HCT116 (cell line): ENCODE results near the gene SEC11A. TPM values are rescaled to one million over a fixed set of nuclear protein-coding genes. Genes with fewer than 3 reads are reported as not detected.

ENCODE experiments used
- ATAC-seq: fragments of 200-7000 bp; cut with Tn5 transposase; 2 replicates; pipeline ENCODE4 v1.9.1; 2020; ENCODE audit warnings: mild to moderate bottlenecking, moderate library complexity
- BruUV-seq: library from RNA; stranded (reverse); fragments of 400-500 nt; replicated peaks from 2 replicates; lab custom pipeline; 2021; lab: Mats Ljungman, UMichigan
- CTCF ChIA-PET: fragments of 300-600 bp; sonication (Branson Sonifier 250); formaldehyde crosslinking; loops from one replicate; lab custom pipeline; 2021; ENCODE audit warnings: antibody characterized with exemption; lab: Charles Lee
- POLR2A ChIA-PET: fragments of 300-600, 350-600 bp; sonication (Branson Sonifier 250); formaldehyde crosslinking; loops from one replicate; lab custom pipeline; 2021; ENCODE audit warnings: antibody characterized with exemption; lab: Charles Lee
- RAD21 ChIA-PET, 2 experiments: fragments of 300-600 bp; sonication (Branson Sonifier 250); formaldehyde crosslinking; loops; one replicate each; lab custom pipeline; 2023; ENCODE audit warnings: low total read pairs in 2 of 2; ENCODE audit not compliant: uncharacterized antibody in 2 of 2, unreplicated experiment in 2 of 2, low non-redundant PET in 1 of 2; lab: Charles Lee
- DNase-seq: peaks from one replicate; pipeline ENCODE4 v3.0.0-alpha.2; 2010; ENCODE audit warnings: low read depth, low spot score
- H2AFZ ChIP-seq: fragments of 200-600 bp; shearing (Covaris generic), sonication (generic); 2 replicates; pipeline ENCODE4 v1.6.1; 2017; ENCODE audit warnings: low read depth, mixed run types, mixed read lengths, antibody characterized with exemption, low read length; ENCODE audit not compliant: poor library complexity, severe bottlenecking
- H3K27ac ChIP-seq: 2 replicates; pipeline ENCODE4 v1.5.1; 2012; ENCODE audit warnings: low read depth, low read length
- H3K27me3 ChIP-seq: fragments of 200-600 bp; sonication (generic); 2 replicates; pipeline ENCODE4 v1.6.1; 2016; ENCODE audit warnings: mixed run types, low read length, mixed read lengths; ENCODE audit not compliant: insufficient read depth
- H3K36me3 ChIP-seq, 2 experiments: fragments of 200-500 bp in 1 of 2; fragments of 200-600 bp in 1 of 2; sonication (Bioruptor generic) in 1 of 2; sonication (generic) in 1 of 2; 2 replicates each; pipeline versions ENCODE4 v1.5.1 to v1.6.1; 2014 to 2016; ENCODE audit warnings: low read length in 2 of 2, inconsistent platforms in 1 of 2, mixed read lengths in 1 of 2, mixed run types in 1 of 2; ENCODE audit not compliant: insufficient read depth in 2 of 2, control insufficient read depth in 1 of 2
- H3K4me1 ChIP-seq, 2 experiments: fragments of 200-600 bp in 1 of 2; sonication (generic) in 1 of 2; 2 replicates each; pipeline versions ENCODE4 v1.5.1 to v1.6.1; 2012 to 2017; ENCODE audit warnings: low read length in 2 of 2, inconsistent platforms in 1 of 2, mild to moderate bottlenecking in 1 of 2, mixed read lengths in 1 of 2, mixed run types in 1 of 2, moderate library complexity in 1 of 2; ENCODE audit not compliant: insufficient read depth in 2 of 2, control insufficient read depth in 1 of 2
- H3K4me2 ChIP-seq: fragments of 200-600 bp; sonication (generic); 2 replicates; pipeline ENCODE4 v1.6.1; 2017; ENCODE audit warnings: mixed run types, low read length, mixed read lengths
- H3K4me3 ChIP-seq, 2 experiments: fragments of 200-600 bp in 1 of 2; sonication (generic) in 1 of 2; replicated peaks in 1 of 2; 2 replicates each; pipeline ENCODE4 v1.5.1; 2011 to 2016; ENCODE audit warnings: low read length in 2 of 2, control low read depth in 1 of 2, low read depth in 1 of 2, mild to moderate bottlenecking in 1 of 2, mixed read lengths in 1 of 2, mixed run types in 1 of 2
- H3K79me2 ChIP-seq: fragments of 200-600 bp; sonication (generic); 2 replicates; pipeline ENCODE4 v1.6.1; 2017; ENCODE audit warnings: mild to moderate bottlenecking, mixed run types, low read length, moderate library complexity, mixed read lengths; ENCODE audit not compliant: insufficient read depth
- H3K9ac ChIP-seq: fragments of 200-600 bp; sonication (generic); 2 replicates; pipeline ENCODE4 v1.6.1; 2016; ENCODE audit warnings: low read length, mixed read lengths
- H3K9me2 ChIP-seq: fragments of 200-600 bp; sonication (generic), shearing (Covaris generic); 2 replicates; pipeline ENCODE4 v1.6.1; 2017; ENCODE audit warnings: mixed run types, mild to moderate bottlenecking, moderate library complexity; ENCODE audit not compliant: insufficient read depth
- H3K9me3 ChIP-seq, 2 experiments: fragments of 200-500 bp in 1 of 2; fragments of 200-600 bp in 1 of 2; sonication (Bioruptor generic) in 1 of 2; sonication (generic) in 1 of 2; 2 replicates each; pipeline ENCODE4 v1.6.1; 2014 to 2017; ENCODE audit warnings: low read length in 2 of 2, mixed read lengths in 2 of 2, inconsistent platforms in 1 of 2, low read depth in 1 of 2, mild to moderate bottlenecking in 1 of 2, mixed run types in 1 of 2, moderate library complexity in 1 of 2; ENCODE audit not compliant: control insufficient read depth in 1 of 2, insufficient read depth in 1 of 2
- H4K20me1 ChIP-seq: fragments of 200-600 bp; sonication (generic), shearing (Covaris generic); 2 replicates; pipeline ENCODE4 v1.6.1; 2017; ENCODE audit warnings: mixed run types, mild to moderate bottlenecking, moderate library complexity; ENCODE audit not compliant: insufficient read depth
- EGR1 ChIP-seq: IDR thresholded peaks from 2 replicates; pipeline ENCODE4 v1.6.1; 2012; ENCODE audit warnings: low read depth
- EZH2 ChIP-seq: fragments of 200-600 bp; sonication (generic); IDR thresholded peaks from 2 replicates; pipeline ENCODE4 v1.6.1; 2017; ENCODE audit warnings: antibody characterized with exemption, mixed run types
- EZH2phosphoT487 ChIP-seq: fragments of 200-600 bp; IDR thresholded peaks from 2 replicates; pipeline ENCODE4 v1.6.1; 2018; ENCODE audit warnings: antibody characterized with exemption, borderline replicate concordance
- JUND ChIP-seq: IDR thresholded peaks from 2 replicates; pipeline ENCODE4 v1.6.1; 2012
- POLR2A ChIP-seq: IDR thresholded peaks from 2 replicates; pipeline ENCODE4 v1.7.0; 2011; ENCODE audit warnings: borderline replicate concordance; ENCODE audit not compliant: insufficient read depth, insufficient read length; ENCODE audit errors: extremely low read depth
- POLR2AphosphoS5 ChIP-seq: IDR thresholded peaks from 2 replicates; pipeline ENCODE4 v1.6.1; 2011; ENCODE audit warnings: mild to moderate bottlenecking, low read depth, low read length, moderate library complexity
- SP1 ChIP-seq: IDR thresholded peaks from 2 replicates; pipeline ENCODE4 v1.6.1; 2012; ENCODE audit warnings: low read depth
- TCF7L2 ChIP-seq: IDR thresholded peaks from 2 replicates; pipeline ENCODE4 v1.7.0; 2011; ENCODE audit warnings: borderline replicate concordance, inconsistent platforms; ENCODE audit not compliant: insufficient read depth, insufficient read length; ENCODE audit errors: extremely low read depth
- YY1 ChIP-seq: IDR thresholded peaks from 2 replicates; pipeline ENCODE4 v1.6.1; 2011; ENCODE audit warnings: low read length, low read depth, moderate library complexity, mild to moderate bottlenecking; ENCODE audit not compliant: insufficient replicate concordance; ENCODE audit errors: extremely low read depth
- intact Hi-C: fragments of 100-400 bp; cut with micrococcal nuclease; formaldehyde crosslinking; loops from 2 replicates; pipeline ENCODE4 v1.10.0; 2022
- total RNA-seq: library from RNA; stranded (reverse); gene quantifications from one replicate; pipeline ENCODE4 v1.2.1, GENCODE V29; 2021; ENCODE audit not compliant: unreplicated experiment
- TF ChIP-seq, protein P1 (sequence below): IDR thresholded peaks from 2 replicates; pipeline ENCODE4 v1.6.1; 2011; ENCODE audit warnings: mild to moderate bottlenecking, low read length, moderate library complexity; ENCODE audit not compliant: insufficient replicate concordance; ENCODE audit errors: extremely low read depth
- TF ChIP-seq, protein P2 (sequence below), 3 experiments: fragments of 200-600 bp in 1 of 3; sonication (generic) in 1 of 3; IDR thresholded peaks in 2 of 3; conservative IDR thresholded peaks in 1 of 3; 2 replicates each; pipeline ENCODE4 v1.5.1; 2012 to 2017; ENCODE audit warnings: low read depth in 2 of 3, low read length in 2 of 3, antibody characterized with exemption in 1 of 3, borderline replicate concordance in 1 of 3, control low read depth in 1 of 3, mild to moderate bottlenecking in 1 of 3, mixed read lengths in 1 of 3, mixed run types in 1 of 3, moderate library complexity in 1 of 3; ENCODE audit not compliant: insufficient read depth in 1 of 3
- TF ChIP-seq, protein P3 (sequence below): IDR thresholded peaks from 2 replicates; pipeline ENCODE4 v1.6.1; 2012

Gene SEC11A
- total RNA-seq, 1 experiment from 2014 or later: 175 TPM

DNA sequence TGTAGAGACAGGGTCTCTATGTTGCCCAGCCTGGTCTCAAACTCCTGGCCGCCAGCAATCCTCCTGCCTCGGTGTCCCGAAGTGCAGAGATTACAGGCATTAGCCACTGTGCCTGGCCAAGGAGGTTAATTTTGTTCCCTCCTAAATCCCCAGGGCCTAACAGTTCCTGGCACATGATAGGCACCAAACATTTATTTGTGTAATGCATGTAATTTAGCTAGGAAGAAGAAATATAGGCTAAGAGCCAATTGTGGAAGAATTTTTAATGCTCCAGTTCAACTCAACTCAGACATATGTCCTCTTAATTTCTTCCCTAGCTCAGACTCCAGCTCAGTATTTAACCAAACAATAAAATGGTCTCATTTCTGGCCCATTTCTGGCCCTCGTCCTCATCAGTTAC is 24.8 kb upstream of the SEC11A start:
- H2AFZ ChIP-seq: no peak overlapping the region
- H3K4me3 ChIP-seq: no peak overlapping the region
- CTCF ChIA-PET: no interaction called here
- DNase-seq: no peak
- H4K20me1 ChIP-seq: no peaks in the 10 kb centered on the region
- intact Hi-C loops: no loop called here
- H3K27me3 ChIP-seq: no peaks in the 10 kb centered on the region
- H3K79me2 ChIP-seq: no peaks in the 10 kb centered on the region
- peaks cover 8 to 12% of the 10 kb centered on the region in 2 experiments; a peak in 3 of 4 replicates for H3K4me1 ChIP-seq
- RAD21 ChIA-PET: no interaction called here
- H3K4me2 ChIP-seq: no peak overlapping the region
- BruUV-seq: no TSS peak
- H3K9me2 ChIP-seq: no peaks in the 10 kb centered on the region
- no peak overlapping the region for H3K9ac ChIP-seq
- POLR2A ChIA-PET: interaction anchor here (1.2 kb wide), 1 partner anchor 24 kb away, joined by 3 read pairs; the partner anchor contains the start of gene SEC11A
- TF ChIP-seq JUND (no peak), YY1 (no peak), TCF7L2 (no peak), EZH2 (no peak), POLR2AphosphoS5 (no peak), EZH2phosphoT487 (no peak), EGR1 (no peak), POLR2A (no peak), SP1 (no peak)
- TF ChIP-seq, protein P1, sequence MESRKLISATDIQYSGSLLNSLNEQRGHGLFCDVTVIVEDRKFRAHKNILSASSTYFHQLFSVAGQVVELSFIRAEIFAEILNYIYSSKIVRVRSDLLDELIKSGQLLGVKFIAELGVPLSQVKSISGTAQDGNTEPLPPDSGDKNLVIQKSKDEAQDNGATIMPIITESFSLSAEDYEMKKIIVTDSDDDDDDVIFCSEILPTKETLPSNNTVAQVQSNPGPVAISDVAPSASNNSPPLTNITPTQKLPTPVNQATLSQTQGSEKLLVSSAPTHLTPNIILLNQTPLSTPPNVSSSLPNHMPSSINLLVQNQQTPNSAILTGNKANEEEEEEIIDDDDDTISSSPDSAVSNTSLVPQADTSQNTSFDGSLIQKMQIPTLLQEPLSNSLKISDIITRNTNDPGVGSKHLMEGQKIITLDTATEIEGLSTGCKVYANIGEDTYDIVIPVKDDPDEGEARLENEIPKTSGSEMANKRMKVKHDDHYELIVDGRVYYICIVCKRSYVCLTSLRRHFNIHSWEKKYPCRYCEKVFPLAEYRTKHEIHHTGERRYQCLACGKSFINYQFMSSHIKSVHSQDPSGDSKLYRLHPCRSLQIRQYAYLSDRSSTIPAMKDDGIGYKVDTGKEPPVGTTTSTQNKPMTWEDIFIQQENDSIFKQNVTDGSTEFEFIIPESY: no peak
- TF ChIP-seq, protein P2, sequence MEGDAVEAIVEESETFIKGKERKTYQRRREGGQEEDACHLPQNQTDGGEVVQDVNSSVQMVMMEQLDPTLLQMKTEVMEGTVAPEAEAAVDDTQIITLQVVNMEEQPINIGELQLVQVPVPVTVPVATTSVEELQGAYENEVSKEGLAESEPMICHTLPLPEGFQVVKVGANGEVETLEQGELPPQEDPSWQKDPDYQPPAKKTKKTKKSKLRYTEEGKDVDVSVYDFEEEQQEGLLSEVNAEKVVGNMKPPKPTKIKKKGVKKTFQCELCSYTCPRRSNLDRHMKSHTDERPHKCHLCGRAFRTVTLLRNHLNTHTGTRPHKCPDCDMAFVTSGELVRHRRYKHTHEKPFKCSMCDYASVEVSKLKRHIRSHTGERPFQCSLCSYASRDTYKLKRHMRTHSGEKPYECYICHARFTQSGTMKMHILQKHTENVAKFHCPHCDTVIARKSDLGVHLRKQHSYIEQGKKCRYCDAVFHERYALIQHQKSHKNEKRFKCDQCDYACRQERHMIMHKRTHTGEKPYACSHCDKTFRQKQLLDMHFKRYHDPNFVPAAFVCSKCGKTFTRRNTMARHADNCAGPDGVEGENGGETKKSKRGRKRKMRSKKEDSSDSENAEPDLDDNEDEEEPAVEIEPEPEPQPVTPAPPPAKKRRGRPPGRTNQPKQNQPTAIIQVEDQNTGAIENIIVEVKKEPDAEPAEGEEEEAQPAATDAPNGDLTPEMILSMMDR (IDR thresholded peaks at IDR 0.05 in 2 of 3, conservative IDR thresholded peaks at IDR 0.05 in 1 of 3; ENCODE audit: borderline replicate concordance in 1 of 3, insufficient read depth in 1 of 3, low read depth in 2 of 3, low read length in 2 of 3): no peak
- TF ChIP-seq, protein P3, sequence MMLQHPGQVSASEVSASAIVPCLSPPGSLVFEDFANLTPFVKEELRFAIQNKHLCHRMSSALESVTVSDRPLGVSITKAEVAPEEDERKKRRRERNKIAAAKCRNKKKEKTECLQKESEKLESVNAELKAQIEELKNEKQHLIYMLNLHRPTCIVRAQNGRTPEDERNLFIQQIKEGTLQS: no peak
- ATAC-seq: no peak
- H3K36me3 ChIP-seq: no peaks in the 10 kb centered on the region
- no peaks in the 10 kb centered on the region for H3K9me3 ChIP-seq
- H3K27ac ChIP-seq: no peak overlapping the region
